ENCODE data around the gene COQ7.

Gene COQ7

GRCh38 chr16:19116711-19117449, 49.5 kb downstream of the COQ7 start:
- Histone ChIP-seq H4K20me1 (ENCODE audit: insufficient read depth, low read length) (no peaks in the 10 kb centered on the region), H3K4me2 (ENCODE audit: low read length) (no peak overlapping the region), H2AFZ (ENCODE audit: low read length) (no peak overlapping the region), H3K36me3 (ENCODE audit: insufficient read depth, low read length) (no peaks in the 10 kb centered on the region), H3K9me3 (ENCODE audit: low read length) (no peaks in the 10 kb centered on the region), H3K27ac (ENCODE audit: low read depth, low read length, poor library complexity, severe bottlenecking) (no peak overlapping the region), H3K9ac (ENCODE audit: low read length) (no peak overlapping the region), H3K9me2 (ENCODE audit: low read depth, low read length) (no peaks in the 10 kb centered on the region), H3K27me3 (ENCODE audit: insufficient read depth, low read length) (peaks cover 3% of the 10 kb centered on the region; the same call in 1 of the 2 replicates), H3K79me2 (ENCODE audit: insufficient read depth, low read length) (no peaks in the 10 kb centered on the region), H3F3A (ENCODE audit: insufficient read depth, low read length) (no peaks in the 10 kb centered on the region), H3K4me1 (ENCODE audit: insufficient read depth, low read length, severe bottlenecking) (peaks cover 15% of the 10 kb centered on the region), H3K4me3 (ENCODE audit: low read depth, low read length, poor library complexity, severe bottlenecking) (no peak overlapping the region)
- TF ChIP-seq CTCF (IDR thresholded peaks at IDR 0.05; ENCODE audit: low read length) (no peak), EZH2 (IDR thresholded peaks at IDR 0.05; ENCODE audit: borderline replicate concordance, low read length) (no peak)

- peak overlapping the region; percentile 16; the same call in 1 of the 2 replicates for H3K9ac ChIP-seq (ENCODE audit: low read length)
- H3K36me3 ChIP-seq (ENCODE audit: insufficient read depth, low read length) = no peaks in the 10 kb centered on the region
- H2AFZ ChIP-seq (ENCODE audit: low read length) = peak overlapping the region; percentile 49; the same call in 1 of the 2 replicates
- H3K9me2 ChIP-seq (ENCODE audit: low read depth, low read length) = no peaks in the 10 kb centered on the region
- peaks cover 15% of the 10 kb centered on the region for H3K4me1 ChIP-seq (ENCODE audit: insufficient read depth, low read length, severe bottlenecking)
- no peak overlapping the region for H3K27ac ChIP-seq (ENCODE audit: low read depth, low read length, poor library complexity, severe bottlenecking)
- H3K9me3 ChIP-seq (ENCODE audit: low read length) = no peaks in the 10 kb centered on the region
- no peaks in the 10 kb centered on the region for H3K27me3 ChIP-seq (ENCODE audit: insufficient read depth, low read length)
- H3K4me3 ChIP-seq (ENCODE audit: low read depth, low read length, poor library complexity, severe bottlenecking) = peak overlapping the region; percentile 41
- no peaks in the 10 kb centered on the region for H3K79me2 ChIP-seq (ENCODE audit: insufficient read depth, low read length)
- no peak for TF ChIP-seq CTCF (IDR thresholded peaks at IDR 0.05; ENCODE audit: low read length)
- no peak for TF ChIP-seq EZH2 (IDR thresholded peaks at IDR 0.05; ENCODE audit: borderline replicate concordance, low read length)
- no peaks in the 10 kb centered on the region for H4K20me1 ChIP-seq (ENCODE audit: insufficient read depth, low read length)
- H3K4me2 ChIP-seq (ENCODE audit: low read length) = peak overlapping the region; percentile 40; the same call in 1 of the 2 replicates
- no peaks in the 10 kb centered on the region for H3F3A ChIP-seq (ENCODE audit: insufficient read depth, low read length)
Observed at GRCh38 chr16:19118938-19119431, 51.6 kb downstream of the COQ7 start.

GRCh38 chr16:19119564-19119963, 52.1 kb downstream of the COQ7 start:
- Histone ChIP-seq H3K4me1 (ENCODE audit: insufficient read depth, low read length, severe bottlenecking) (peaks cover 15% of the 10 kb centered on the region), H3K27ac (ENCODE audit: low read depth, low read length, poor library complexity, severe bottlenecking) (no peak overlapping the region), H3K9ac (ENCODE audit: low read length) (no peak overlapping the region), H3F3A (ENCODE audit: insufficient read depth, low read length) (no peaks in the 10 kb centered on the region), H2AFZ (ENCODE audit: low read length) (peak overlapping the region; percentile 62; the same call in 1 of the 2 replicates), H3K27me3 (ENCODE audit: insufficient read depth, low read length) (no peaks in the 10 kb centered on the region), H3K4me2 (ENCODE audit: low read length) (no peak overlapping the region), H3K36me3 (ENCODE audit: insufficient read depth, low read length) (no peaks in the 10 kb centered on the region), H3K4me3 (ENCODE audit: low read depth, low read length, poor library complexity, severe bottlenecking) (no peak overlapping the region), H4K20me1 (ENCODE audit: insufficient read depth, low read length) (no peaks in the 10 kb centered on the region), H3K9me3 (ENCODE audit: low read length) (no peaks in the 10 kb centered on the region), H3K9me2 (ENCODE audit: low read depth, low read length) (no peaks in the 10 kb centered on the region), H3K79me2 (ENCODE audit: insufficient read depth, low read length) (no peaks in the 10 kb centered on the region)
- no peak for TF ChIP-seq CTCF (IDR thresholded peaks at IDR 0.05; ENCODE audit: low read length)
- no peak for TF ChIP-seq EZH2 (IDR thresholded peaks at IDR 0.05; ENCODE audit: borderline replicate concordance, low read length)

Data from OCI-LY1 (cell line).